GM18499 (cell line): ENCODE measurements around the gene SLITRK3.

ENCODE experiments used
- ATAC-seq: cut with Tn5 transposase; IDR thresholded peaks from one replicate; pipeline ENCODE4 v1.9.1; 2021; ENCODE audit warnings: moderate number of reproducible peaks; ENCODE audit not compliant: insufficient read depth, unreplicated experiment

The SLITRK3 gene

GRCh38 chr3:165195640-165196576 is at the start of gene SLITRK3:
TSS of gene SLITRK3 (minus strand) at chr3:165196384. CDS start at chr3:165190830, 5,554 bp downstream.
- ATAC-seq, result no peak

DNA sequence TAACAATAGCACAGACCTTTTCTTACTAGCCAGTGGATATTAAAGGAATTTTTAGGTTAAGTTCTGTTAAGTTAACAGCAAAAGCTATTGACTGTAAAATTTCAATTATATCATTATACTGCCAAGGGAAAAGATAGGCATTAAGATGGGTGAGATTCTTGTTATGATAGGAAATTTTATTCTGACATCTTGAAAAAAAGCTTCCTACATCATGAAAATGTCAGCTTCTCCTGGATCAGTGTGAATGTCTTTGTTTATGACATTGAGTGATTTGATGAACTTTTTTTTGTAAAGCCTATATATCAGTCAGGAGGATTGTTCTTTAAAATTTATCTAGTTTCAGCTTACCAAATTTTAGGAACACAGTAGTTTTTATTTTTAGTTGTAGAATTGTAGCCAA is 47.4 kb upstream of the SLITRK3 start:
- ATAC-seq, result no peak

DNA sequence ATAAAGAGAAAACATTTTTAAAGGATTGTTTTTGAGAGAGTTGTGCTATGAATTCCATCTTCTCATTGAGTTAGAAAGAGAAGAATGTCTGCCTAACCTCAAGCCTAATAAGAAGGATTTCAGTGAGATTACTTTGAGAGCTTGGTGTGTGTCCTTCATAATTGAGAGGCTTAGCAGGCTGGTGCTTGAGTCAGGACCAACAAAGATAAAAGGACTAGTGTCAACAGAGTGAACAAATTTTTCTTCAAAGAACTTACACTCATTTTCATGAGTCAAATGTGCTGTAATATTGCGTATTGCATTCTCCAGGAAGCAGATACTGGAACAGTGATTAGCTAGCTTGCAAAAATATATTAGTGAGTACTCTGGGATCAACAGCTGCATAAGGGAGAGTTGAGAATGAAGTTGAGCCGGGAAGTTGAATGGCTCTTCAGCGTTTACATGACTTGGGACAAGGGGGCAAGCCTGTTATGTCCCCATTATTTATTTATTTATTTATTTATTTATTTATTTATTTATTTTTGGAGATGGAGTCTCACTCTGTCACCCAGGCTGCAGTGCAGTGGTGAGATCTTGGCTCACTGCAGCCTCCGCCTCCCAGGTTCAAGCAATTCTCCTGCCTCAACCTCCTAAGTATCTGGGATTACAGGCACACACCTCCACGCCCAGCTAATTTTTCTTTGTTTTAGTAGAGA is 37.5 kb upstream of the SLITRK3 start:
- ATAC-seq, result no peak

DNA sequence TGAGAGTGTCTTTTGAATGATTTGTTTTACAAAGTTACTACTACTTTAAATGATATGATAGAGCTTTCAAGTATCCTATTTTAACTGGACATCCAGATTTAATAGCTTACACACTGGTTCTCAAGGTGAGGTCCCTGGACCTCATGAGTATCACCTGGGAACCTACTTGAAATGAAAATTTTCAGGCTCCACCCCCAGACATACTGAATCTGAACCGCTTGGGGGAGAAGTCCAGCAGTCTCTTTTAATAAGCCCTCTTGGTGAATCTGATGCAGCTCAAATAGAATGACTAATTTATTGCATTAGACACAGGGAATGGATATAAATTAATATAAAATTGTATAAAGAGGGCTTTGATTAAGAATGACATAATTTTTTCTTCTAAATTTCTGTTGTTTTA is 29.4 kb upstream of the SLITRK3 start:
- ATAC-seq, result no peak

DNA sequence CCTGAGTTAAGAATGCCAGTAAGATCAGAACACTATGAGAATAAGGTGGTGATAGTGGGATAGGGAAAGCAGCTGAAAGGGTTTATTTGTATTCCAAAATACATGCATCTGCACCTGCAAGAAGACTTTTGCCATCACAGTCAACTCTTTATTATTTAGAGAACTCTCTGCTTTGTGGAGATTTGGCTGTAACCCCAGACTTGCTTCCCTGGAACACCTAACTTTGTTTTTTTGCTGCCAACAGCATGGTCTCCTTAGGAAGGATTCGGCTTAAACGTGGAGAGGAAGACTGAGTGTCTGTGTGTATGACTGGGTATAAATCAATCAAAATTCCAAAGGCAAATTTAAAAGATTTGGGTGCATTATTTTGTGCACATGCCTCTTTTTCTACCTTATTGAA is 21.6 kb upstream of the SLITRK3 start:
- ATAC-seq, result no peak

DNA sequence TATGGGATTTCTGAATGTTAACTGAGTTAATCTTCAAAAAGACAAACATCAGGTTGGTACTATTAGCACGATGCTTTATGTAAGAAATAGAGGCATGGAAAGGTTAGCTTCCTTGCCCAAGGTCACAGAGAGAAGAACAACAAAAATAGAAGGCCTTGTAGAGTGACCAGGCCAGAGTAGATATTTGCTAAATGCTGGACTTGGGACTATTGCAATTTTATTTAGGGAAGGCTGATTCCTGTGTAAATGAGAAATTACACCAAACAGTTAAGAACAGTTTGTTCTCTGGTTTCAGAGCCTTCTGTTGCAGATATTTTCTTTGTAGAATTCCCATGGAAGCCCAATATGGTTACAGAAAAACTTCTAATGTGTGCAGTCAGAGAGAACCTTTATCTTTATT is 16.4 kb upstream of the SLITRK3 start:
- no peak for ATAC-seq

GRCh38 chr3:165211721-165212120 is 15.5 kb upstream of the SLITRK3 start:
- ATAC-seq, result no peak

GRCh38 chr3:165210727-165211126 is 14.5 kb upstream of the SLITRK3 start:
- no peak for ATAC-seq

GRCh38 chr3:165210132-165210531 is 13.9 kb upstream of the SLITRK3 start:
- ATAC-seq, result no peak

DNA sequence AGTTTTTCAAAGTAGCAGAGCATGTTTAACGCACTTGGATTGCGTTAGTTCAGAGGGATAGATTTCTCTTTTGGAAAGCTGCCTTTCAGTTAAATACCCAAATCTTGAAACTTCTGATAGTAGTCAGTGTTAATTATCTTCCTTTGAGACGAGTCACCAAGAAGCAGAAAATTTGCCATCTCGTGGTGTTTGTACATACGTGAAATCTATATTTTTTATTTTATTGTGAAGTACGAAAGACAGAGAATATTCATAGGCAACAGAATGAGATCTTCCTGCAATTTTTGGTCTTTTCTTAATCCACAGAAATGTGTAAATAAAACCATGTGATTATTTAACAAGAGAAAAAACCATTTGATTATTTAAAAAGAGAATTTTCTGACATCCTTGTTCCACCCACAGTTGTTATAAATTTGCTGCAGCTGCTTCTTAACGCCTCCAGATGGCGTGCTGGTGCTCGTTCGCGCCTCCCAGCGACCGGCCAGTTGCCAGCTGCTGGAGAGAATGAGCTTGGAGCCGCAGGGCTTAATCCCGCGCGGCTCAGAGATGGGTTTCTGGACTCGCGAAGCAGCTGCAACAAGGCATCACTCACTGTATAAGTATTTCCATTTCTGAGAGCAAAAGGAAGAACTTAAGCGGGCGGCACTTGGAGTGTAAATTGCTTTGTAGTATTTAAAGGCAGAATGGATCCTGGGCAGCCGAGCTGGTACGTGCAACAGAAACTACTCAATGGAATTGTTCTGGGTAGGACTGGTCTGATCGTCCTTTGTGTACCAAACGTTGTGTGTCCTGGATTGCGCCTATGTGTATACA is 10.5 kb upstream of the SLITRK3 start:
- ATAC-seq, result peak; percentile 82

DNA sequence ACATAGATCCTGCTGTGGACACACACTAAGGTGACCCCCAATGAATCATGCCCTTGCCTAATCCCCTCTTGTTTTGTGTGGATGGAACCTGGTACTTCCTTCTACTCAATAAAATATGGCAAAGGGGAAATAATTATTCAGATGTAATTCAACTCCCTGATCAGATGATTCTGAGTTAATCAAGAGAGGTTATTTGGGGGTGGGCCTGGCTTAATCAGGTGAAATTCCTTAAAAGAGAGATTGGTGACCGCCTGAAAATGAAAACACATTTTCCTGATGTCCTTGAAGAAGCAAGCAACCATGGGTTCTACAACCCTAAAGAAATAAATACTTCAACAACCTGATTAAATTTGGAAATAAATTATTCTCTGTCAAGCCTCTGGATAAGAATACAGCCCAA is 8.3 kb upstream of the SLITRK3 start:
- ATAC-seq, result no peak

DNA sequence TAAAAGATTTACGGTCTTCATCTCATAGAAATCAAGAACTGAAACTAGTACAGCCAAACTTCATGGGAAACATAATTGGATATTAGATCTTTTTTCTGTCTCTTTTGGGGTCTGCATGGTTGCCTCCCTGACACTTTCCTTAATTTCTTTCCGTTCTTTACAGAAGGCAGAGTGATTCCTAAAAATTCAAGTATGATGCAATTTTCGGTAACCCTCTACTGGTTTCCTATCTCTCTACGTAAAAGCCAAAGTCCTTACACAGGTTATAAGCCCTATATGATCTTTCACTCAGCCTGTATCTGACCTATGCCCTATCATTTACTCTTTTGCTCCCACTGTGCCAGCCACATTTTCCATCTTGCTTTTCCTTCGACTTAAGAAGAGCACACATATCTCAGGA is 6.8 kb upstream of the SLITRK3 start:
- ATAC-seq, result no peak

DNA sequence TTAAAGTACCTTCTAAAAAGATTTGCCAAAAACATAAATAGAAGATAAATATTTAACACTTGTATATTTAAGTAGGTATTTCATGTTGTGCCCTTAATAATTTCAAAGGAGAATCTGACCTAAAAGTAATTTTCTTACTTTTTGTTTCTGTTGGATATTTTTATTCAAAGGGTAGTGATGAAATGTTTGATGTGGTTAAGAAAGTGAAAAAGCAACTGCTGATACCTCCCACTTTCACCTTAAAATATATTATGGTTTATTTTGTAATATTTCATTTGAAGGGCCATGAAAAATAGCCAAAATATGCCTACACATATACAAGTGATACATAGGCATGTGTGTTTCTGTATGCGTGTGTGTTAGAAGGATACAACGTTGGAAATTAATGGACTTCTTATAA is 5.8 kb upstream of the SLITRK3 start:
- no peak for ATAC-seq

DNA sequence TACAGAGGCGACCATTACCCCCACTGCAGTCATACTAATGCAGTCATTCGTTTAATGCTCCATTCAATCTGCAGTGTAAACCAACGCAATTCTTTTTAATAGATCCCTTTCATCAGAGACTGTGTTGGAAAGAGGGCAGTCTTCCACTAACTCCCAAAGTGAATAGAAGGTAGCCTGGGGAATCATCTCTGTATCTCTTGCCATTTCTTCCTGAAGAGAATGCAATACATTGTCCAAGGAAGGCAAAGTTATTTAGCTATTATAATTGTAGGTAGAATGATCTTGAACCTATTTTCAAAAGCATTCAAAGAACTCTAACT is 1.3 kb upstream of the SLITRK3 start:
- no peak for ATAC-seq

- ATAC-seq, result no peak
Measured at GRCh38 chr3:165196577-165197480, 645 bp upstream of the SLITRK3 start.

DNA sequence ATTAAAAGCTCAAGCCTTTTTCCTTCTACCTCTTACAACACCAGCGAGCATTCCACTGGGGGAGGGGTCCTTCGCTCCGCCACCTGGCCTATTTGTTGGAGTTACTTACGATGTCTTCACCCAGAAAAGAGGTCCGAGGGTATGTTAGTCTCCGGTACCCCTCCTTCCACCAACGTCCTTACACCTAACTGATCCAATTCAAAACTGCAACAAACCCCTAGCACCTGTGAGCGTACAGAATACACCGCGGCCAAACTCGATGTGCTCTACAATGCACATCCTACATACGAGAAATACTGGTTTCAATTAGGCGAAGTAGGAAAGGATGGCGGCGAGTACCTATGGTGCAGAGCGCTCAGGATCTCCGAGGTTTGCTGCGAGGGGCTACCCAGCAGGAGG is 944 bp downstream of the SLITRK3 start:
- no peak for ATAC-seq

GRCh38 chr3:165194511-165195240 is 1.5 kb downstream of the SLITRK3 start:
- no peak for ATAC-seq

DNA sequence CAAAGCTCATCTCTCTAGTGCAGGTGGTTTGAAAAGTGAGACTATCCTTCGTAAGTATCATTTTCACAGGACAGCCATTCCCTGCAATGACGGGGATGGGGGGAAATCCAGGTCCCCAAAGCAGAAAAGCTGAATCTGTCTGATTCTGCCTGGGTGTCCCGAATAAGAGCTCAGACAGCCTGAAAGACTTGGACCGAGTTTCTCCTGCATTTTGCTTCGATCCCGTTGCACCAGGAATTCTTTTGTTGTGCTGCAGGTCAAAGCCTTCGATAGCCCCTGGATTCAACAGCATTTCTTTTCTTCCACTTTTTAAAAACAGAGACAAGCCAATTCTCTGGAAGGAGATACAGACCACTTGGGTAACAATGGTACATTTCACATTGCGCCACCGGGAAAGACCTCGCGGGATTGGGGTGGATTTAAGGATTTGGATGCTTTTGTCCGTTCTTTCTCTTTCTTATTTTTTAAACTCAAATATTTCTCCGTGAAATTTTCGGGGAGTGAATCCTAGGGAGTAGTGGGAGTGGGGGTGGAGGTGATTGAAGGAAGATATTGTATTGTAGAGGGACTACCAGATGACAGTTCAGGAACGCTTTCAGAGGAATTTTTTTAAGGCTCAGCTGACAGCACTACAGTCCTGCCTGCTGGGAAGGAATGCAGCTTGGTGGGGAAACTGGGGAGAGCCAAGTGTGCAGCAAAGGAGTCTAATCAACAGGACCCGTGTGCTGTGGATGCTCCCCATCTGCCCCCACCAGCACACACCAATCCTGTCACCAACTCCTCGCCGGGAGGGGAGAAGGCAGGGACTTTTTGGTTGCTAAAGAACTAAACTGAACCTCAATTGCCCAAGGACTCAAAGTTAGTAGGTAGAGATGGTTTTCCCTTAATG is 2.6 kb downstream of the SLITRK3 start:
- no peak for ATAC-seq
